MG63 (cell line): Measurements from ENCODE around the gene SLC35E2B. TPM values are rescaled to one million over a fixed set of nuclear protein-coding genes. Genes with fewer than 3 reads are reported as not detected.
"Not testable (repeated sequence)": the region's sequence is repeated elsewhere in the genome, so short reads cannot be mapped to it uniquely, and the experiment has no call there.

Experiments used
- DNase-seq: peaks from one replicate; pipeline ENCODE4 v3.0.0-alpha.2; 2020
- H3K27me3 ChIP-seq: fragments of 250-450 bp; sonication (Bioruptor Pico); 2 replicates; pipeline ENCODE4 v1.5.1; 2020; ENCODE audit warnings: mild to moderate bottlenecking, moderate library complexity
- H3K36me3 ChIP-seq: fragments of 250-450 bp; sonication (Bioruptor Pico); 2 replicates; pipeline ENCODE4 v1.5.1; 2020; ENCODE audit warnings: mild to moderate bottlenecking, moderate library complexity
- H3K4me3 ChIP-seq: fragments of 250-450 bp; sonication (Bioruptor Pico); 2 replicates; pipeline ENCODE4 v1.5.1; 2020; ENCODE audit warnings: mild to moderate bottlenecking, moderate library complexity
- H3K9me3 ChIP-seq: fragments of 250-450 bp; sonication (Bioruptor Pico); 2 replicates; pipeline ENCODE4 v1.5.1; 2020; ENCODE audit warnings: mild to moderate bottlenecking, moderate library complexity
- total RNA-seq: library from RNA; depleted of rRNA; stranded (reverse); fragments of >200 nt; shearing (Covaris generic); gene quantifications from 2 replicates; pipeline ENCODE4 v1.2.3, GENCODE V29; 2014; ENCODE audit warnings: low replicate concordance

Gene SLC35E2B
- total RNA-seq, 1 experiment from 2014 or later, result 21.7 TPM

GRCh38 chr1:1683104-1683905 lies 9.3 kb downstream of the SLC35E2B start:
- Histone ChIP-seq H3K9me3 (no peaks in the 10 kb centered on the region), H3K27me3 (no peaks in the 10 kb centered on the region), H3K36me3 (peaks cover 13% of the 10 kb centered on the region), H3K4me3 (no peak overlapping the region)
- no peak for DNase-seq

DNA sequence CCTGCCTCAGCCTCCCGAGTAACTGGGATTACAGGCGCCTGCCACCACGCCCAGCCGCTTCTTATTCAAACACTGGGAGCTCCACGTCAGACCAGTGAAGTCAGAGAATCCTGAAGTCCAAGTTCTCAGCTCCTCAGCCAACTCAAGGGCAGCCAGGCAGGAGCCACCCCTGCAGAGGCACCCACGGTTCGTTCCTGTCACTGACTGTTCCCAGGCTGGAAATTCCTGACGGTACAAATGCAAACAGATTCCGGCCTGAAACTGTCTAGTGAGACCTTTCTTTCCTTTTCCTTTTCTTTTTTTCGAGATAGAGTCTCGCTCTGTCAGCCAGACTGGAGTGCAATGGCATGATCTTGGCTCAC lies 11.7 kb downstream of the SLC35E2B start:
- H3K9me3 ChIP-seq, result no peaks in the 10 kb centered on the region
- peaks cover 16% of the 10 kb centered on the region for H3K36me3 ChIP-seq
- no peak overlapping the region for H3K4me3 ChIP-seq
- DNase-seq, result no peak
- no peaks in the 10 kb centered on the region for H3K27me3 ChIP-seq

- Histone ChIP-seq H3K4me3 (no peak overlapping the region), H3K27me3 (no peaks in the 10 kb centered on the region), H3K9me3 (no peaks in the 10 kb centered on the region), H3K36me3 (peaks cover 13% of the 10 kb centered on the region)
- no peak for DNase-seq
Observed at GRCh38 chr1:1680031-1680911, 12.3 kb downstream of the SLC35E2B start.

DNA sequence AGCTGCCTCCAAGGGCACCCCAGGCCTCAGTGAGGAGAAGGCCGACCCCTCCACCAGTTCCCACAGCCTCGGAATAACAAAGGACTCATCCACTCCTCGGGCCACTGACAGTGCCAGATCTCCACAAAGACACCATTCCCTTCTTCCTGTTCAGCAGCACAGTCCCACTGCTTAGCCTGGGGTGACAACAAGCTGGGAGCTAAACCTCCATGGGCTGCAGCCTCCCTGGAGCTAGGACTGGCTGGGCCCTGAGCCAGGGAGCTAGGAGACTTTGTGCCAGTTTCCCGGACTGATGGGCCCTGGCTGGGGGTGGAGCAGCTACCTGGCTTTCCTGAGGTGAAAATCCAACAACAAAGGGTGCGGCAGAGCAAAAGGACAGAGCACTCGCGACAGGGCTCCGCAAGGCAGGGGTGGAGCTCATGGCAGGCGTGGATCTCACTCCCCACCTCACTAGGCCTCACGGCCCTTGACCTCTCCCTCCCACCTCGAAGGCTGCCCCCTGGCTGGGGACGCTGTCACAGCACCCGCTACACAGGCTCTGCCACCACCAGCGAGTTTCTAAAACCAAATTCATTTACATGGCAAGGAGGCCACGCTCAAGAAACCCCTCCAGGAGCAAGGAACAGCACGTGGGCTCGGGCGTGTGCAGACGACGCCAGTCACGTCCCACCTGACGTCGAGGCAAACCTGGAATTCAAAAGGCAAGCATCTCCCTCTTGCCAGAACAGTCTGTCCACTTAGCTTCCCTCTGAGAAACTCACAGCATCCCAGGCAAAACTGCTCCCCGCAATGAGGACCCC lies 13.8 kb downstream of the SLC35E2B start:
- no peaks in the 10 kb centered on the region for H3K9me3 ChIP-seq
- no peaks in the 10 kb centered on the region for H3K27me3 ChIP-seq
- DNase-seq, result no peak
- peaks cover 13% of the 10 kb centered on the region for H3K36me3 ChIP-seq
- H3K4me3 ChIP-seq, result no peak overlapping the region

- no peak overlapping the region for H3K4me3 ChIP-seq
- no peaks in the 10 kb centered on the region for H3K27me3 ChIP-seq
- H3K9me3 ChIP-seq, result no peaks in the 10 kb centered on the region
- H3K36me3 ChIP-seq, result peaks cover 11% of the 10 kb centered on the region; the same call in 1 of the 2 replicates
- DNase-seq, result no peak
Observed at GRCh38 chr1:1677718-1678580, 14.6 kb downstream of the SLC35E2B start.

DNA sequence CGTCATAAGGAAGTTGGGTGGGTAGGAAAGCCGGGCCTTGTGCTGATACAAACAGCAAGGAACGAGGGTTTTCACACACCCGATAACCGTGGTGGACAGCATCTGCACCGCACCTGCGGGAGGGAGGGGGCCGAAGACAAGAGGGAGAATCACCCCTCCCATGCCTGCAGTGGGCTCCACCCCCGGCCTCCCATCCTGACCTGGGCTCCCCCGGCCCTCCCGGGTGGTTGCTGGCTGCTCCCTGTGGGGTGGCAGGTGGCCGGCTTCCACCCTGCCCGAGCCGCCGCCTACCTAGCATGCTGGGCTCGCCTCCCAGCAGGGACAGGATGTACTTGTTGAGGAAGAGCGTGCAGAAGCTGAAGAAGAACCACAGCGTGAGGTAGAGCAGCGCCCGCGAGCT lies 16.5 kb downstream of the SLC35E2B start:
- not testable (repeated sequence) for DNase-seq, H3K27me3 ChIP-seq

GRCh38 chr1:1675218-1675617 lies 17.4 kb downstream of the SLC35E2B start:
- DNase-seq, H3K4me3 ChIP-seq, H3K9me3 ChIP-seq, H3K27me3 ChIP-seq: not testable (repeated sequence)
- peaks cover 20% of the 10 kb centered on the region for H3K36me3 ChIP-seq

More for the DNA sequence above, 16.5 kb downstream of the SLC35E2B start:
- peaks cover 13% of the 10 kb centered on the region for H3K36me3 ChIP-seq
- not testable (repeated sequence) for H3K4me3 ChIP-seq, H3K9me3 ChIP-seq

DNA sequence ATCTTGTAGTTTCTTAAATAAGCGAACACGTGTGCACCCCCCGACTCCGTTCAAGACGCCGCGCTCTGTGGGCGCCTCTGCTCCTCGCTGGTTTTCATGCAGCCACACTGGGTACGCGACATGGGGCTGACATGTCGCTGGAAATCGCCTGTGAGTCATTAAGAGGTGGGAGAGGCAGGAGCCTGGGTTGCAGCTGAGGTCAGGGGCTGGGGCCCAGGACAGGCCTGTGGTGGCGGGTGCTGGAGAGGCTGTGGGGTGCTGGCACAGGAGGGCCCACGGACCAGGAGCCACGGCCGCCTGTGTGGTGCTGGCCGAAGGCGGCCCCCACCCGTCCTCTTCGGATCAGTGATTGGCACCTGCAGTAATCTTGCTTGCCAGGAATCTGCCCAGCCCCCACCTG lies 17.8 kb downstream of the SLC35E2B start:
- peaks cover 20% of the 10 kb centered on the region for H3K36me3 ChIP-seq
- H3K27me3 ChIP-seq, DNase-seq: not testable (repeated sequence)

GRCh38 chr1:1672181-1672965 lies 20.2 kb downstream of the SLC35E2B start:
- Histone ChIP-seq H3K4me3 (no peak overlapping the region), H3K27me3 (no peaks in the 10 kb centered on the region), H3K36me3 (peaks cover 14% of the 10 kb centered on the region), H3K9me3 (no peaks in the 10 kb centered on the region)
- no peak for DNase-seq

More for the DNA sequence above, 17.8 kb downstream of the SLC35E2B start:
- H3K9me3 ChIP-seq, H3K4me3 ChIP-seq: not testable (repeated sequence)

DNA sequence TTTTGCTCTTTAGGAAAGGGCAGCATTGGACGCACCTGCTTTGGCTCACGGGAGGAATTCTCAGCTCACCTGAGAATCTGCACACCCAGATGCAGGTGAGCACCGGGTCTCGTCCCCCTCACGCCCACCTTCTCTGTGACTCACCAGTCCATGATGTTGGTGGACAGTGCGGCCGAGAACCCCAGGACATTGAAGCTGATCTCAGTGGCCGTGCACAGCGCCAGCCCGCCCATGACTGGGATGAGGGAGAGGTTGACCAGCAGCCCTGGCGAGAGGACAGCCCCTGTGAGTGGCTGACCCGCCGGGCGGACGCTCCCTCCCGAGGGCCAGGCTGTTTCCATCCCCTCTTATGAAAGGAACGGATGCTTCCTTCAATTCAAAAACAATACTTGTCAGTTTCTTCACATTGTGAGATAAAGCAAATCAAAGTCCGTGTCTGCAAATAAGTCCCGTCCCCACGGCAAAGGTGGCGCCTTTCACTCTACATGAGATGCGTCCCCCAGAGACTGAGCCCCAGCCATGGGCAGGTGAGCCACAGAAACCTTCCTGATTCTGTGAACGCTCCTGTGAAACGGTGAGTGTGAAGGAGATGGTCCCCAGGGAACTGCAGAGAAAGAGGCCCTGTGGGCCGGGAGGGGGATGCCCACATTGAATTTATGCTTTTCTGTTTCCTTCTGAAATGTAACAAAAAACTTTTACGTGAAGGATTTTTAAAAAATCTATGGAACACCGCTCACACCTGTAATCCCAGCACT lies 21.1 kb downstream of the SLC35E2B start:
- no peak for DNase-seq
- Histone ChIP-seq H3K4me3 (no peak overlapping the region), H3K9me3 (no peaks in the 10 kb centered on the region), H3K27me3 (no peaks in the 10 kb centered on the region), H3K36me3 (peaks cover 14% of the 10 kb centered on the region)

- no peaks in the 10 kb centered on the region for H3K9me3 ChIP-seq
- no peak for DNase-seq
- H3K27me3 ChIP-seq, result no peaks in the 10 kb centered on the region
Observed at GRCh38 chr1:1670866-1671265, 21.7 kb downstream of the SLC35E2B start.

GRCh38 chr1:1669468-1670440 lies 22.8 kb downstream of the SLC35E2B start:
- DNase-seq, result no peak
- Histone ChIP-seq H3K27me3 (no peaks in the 10 kb centered on the region), H3K9me3 (no peaks in the 10 kb centered on the region), H3K4me3 (no peak overlapping the region), H3K36me3 (peaks cover 30% of the 10 kb centered on the region)

More at GRCh38 chr1:1670866-1671265, 21.7 kb downstream of the SLC35E2B start:
- H3K36me3 ChIP-seq, result peaks cover 21% of the 10 kb centered on the region
- no peak overlapping the region for H3K4me3 ChIP-seq

DNA sequence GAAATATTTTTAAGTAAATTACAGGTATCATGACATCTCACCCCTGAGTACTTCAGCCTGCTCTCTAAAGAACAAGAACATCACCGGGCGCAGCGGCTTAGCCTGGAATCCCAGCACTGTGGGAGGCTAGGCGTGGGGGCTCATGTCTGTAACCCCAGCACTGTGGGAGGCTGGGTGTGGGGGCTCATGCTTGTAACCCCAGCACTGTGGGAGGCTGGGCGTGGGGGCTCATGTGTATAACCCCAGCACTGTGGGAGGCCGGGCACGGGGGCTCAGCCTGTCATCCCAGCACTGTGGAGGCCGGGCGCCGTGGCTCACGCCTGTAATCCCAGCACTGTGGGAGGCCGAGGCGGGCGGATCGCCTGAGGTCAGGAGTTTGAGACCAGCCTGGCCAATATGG lies 26.1 kb downstream of the SLC35E2B start:
- no peak for DNase-seq
- no peak overlapping the region for H3K4me3 ChIP-seq
- no peaks in the 10 kb centered on the region for H3K27me3 ChIP-seq
- H3K9me3 ChIP-seq, result no peaks in the 10 kb centered on the region
- peaks cover 25% of the 10 kb centered on the region for H3K36me3 ChIP-seq

DNA sequence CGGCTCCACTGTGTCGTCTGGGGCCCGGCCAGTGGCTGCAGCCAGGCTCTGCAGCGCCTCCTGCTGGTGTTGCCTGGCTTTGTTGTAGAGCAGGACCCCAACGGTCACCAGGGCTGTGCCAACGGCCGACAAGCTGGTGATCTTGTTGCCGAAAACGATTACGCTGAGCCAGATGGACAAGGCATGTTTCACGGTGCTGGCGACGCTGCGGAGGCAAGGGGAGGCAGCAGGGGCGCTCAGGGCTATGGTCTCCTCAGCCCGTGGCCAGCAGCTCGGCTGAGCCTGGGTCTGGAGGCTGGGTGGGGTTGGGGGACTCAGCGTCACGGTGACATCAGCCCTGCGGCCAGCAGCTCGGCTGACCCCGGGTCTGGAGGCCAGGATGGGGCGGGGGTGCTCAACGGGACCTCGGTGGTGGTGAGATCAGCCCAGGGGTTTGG lies 26.8 kb downstream of the SLC35E2B start:
- peaks cover 20% of the 10 kb centered on the region for H3K36me3 ChIP-seq
- DNase-seq, result no peak
- no peaks in the 10 kb centered on the region for H3K9me3 ChIP-seq
- H3K27me3 ChIP-seq, result no peaks in the 10 kb centered on the region
- no peak overlapping the region for H3K4me3 ChIP-seq
